IPS DF 4.7 (cell line): ENCODE results near the gene CNOT6.
"Not testable (repeated sequence)": the region's sequence is repeated elsewhere in the genome, so short reads cannot be mapped to it uniquely, and the experiment has no call there.

Experiments used
- DNase-seq: peaks from one replicate; pipeline ENCODE4 v3.0.0-alpha.2; 2013; ENCODE audit warnings: low spot score; ENCODE audit errors: extremely low read depth

The CNOT6 gene

GRCh38 chr5:180516440-180516839, 22.3 kb downstream of the CNOT6 start:
- no peak for DNase-seq

- DNase-seq: no peak
Measured at GRCh38 chr5:180519098-180519497, 24.9 kb downstream of the CNOT6 start.

GRCh38 chr5:180521101-180521500, 26.9 kb downstream of the CNOT6 start:
- no peak for DNase-seq

- no peak for DNase-seq
Measured at GRCh38 chr5:180521591-180521990, 27.4 kb downstream of the CNOT6 start.

GRCh38 chr5:180522330-180522729, 28.2 kb downstream of the CNOT6 start:
- no peak for DNase-seq

- DNase-seq: no peak
Measured at GRCh38 chr5:180523629-180524466, 29.7 kb downstream of the CNOT6 start.

GRCh38 chr5:180525399-180525798, 31.2 kb downstream of the CNOT6 start:
- no peak for DNase-seq

GRCh38 chr5:180526269-180526668, 32.1 kb downstream of the CNOT6 start:
- DNase-seq: no peak

GRCh38 chr5:180527659-180528058, 33.5 kb downstream of the CNOT6 start:
- DNase-seq: no peak

GRCh38 chr5:180531036-180531585, 36.9 kb downstream of the CNOT6 start:
- not testable (repeated sequence) for DNase-seq

GRCh38 chr5:180532268-180532667, 38.1 kb downstream of the CNOT6 start:
- no peak for DNase-seq

GRCh38 chr5:180533845-180534244, 39.7 kb downstream of the CNOT6 start:
- no peak for DNase-seq

- no peak for DNase-seq
Measured at GRCh38 chr5:180535573-180535972, 41.4 kb downstream of the CNOT6 start.

- DNase-seq: no peak
Measured at GRCh38 chr5:180540050-180540694, 46.0 kb downstream of the CNOT6 start.

- DNase-seq: no peak
Measured at GRCh38 chr5:180541710-180542109, 47.5 kb downstream of the CNOT6 start.

- no peak for DNase-seq
Measured at GRCh38 chr5:180545248-180545647, 51.1 kb downstream of the CNOT6 start.

GRCh38 chr5:180548563-180548962, 54.4 kb downstream of the CNOT6 start:
- no peak for DNase-seq

GRCh38 chr5:180553530-180553929, 59.4 kb downstream of the CNOT6 start:
- no peak for DNase-seq

- DNase-seq: no peak
Measured at GRCh38 chr5:180555168-180555921, 61.2 kb downstream of the CNOT6 start.

GRCh38 chr5:180557217-180557809, 63.1 kb downstream of the CNOT6 start:
- DNase-seq: no peak

GRCh38 chr5:180558232-180558631, 64.1 kb downstream of the CNOT6 start:
- DNase-seq: no peak
